Adipose tissue (tissue), 3 donors: ENCODE measurements around the gene ZNF611. TPM values are rescaled to one million over a fixed set of nuclear protein-coding genes. Genes with fewer than 3 reads are reported as not detected.

ENCODE experiments used
- H3K27ac ChIP-seq: one replicate; pipeline ENCODE4 v1.5.1; 2013; ENCODE audit warnings: low read depth, low read length
- WGBS, 3 donors: extraction: QIAGEN DNeasy Blood & Tissue Kit; methylation state at CpG; one replicate each; pipeline ENCODE4 v1.1.7; 2013; 5-methylcytosine and 5-hydroxymethylcytosine counted together
- polyA plus RNA-seq, 3 donors: library from polyadenylated mRNA; stranded (reverse); fragments of 200-250 nt; gene quantifications; one replicate each; pipeline ENCODE4 v1.2.3, GENCODE V29; 2013
- donor health status: healthy with polysubstance abuse.
- donor health status: Bipolar disorder and iron deficiency.
- donor health status: healthy.

ZNF611 gene
- polyA plus RNA-seq, 3 donors = 1.7 to 5.6 (median 2.7) TPM

DNA sequence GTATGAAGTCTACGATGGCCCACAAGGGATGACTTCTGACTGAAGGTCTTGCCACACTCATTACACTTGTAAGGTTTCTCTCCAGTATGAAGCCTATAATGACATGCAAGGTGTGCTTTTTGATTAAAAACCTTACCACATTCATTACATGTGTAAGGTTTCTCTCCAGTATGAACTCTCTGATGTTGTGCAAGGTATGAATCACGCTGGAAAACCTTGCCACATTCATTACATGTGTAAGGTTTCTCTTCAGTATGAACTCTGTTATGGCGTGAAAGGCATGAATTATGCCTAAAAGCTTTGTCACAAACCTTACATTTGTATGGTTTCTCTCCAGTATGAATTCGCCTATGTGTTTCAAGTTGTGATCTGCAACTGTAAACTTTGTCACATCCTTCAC is 81.7 kb downstream of the ZNF611 start:
- 95 to 98% (median 96%) methylated on average over 4 of the region's 4 CpGs for WGBS, 3 donors

More for the DNA sequence above, 81.7 kb downstream of the ZNF611 start:
- H3K27ac ChIP-seq = no peak overlapping the region

Other genes with a start within 250 kb of the ZNF611 start
- gene ZNF808, start 207.4 kb downstream of the ZNF611 start, polyA plus RNA-seq = 1 to 10 TPM; 1.8 to 2.6 (median 2.5) TPM
- gene ZNF701, start 164.8 kb downstream of the ZNF611 start, polyA plus RNA-seq = 1 to 10 TPM; 2.5 to 9.0 (median 2.9) TPM
- gene ZNF83, start 96.7 kb downstream of the ZNF611 start, polyA plus RNA-seq = 10 to 100 TPM; 16.2 to 39.8 (median 22.6) TPM
- gene ZNF600, start 51.7 kb upstream of the ZNF611 start, polyA plus RNA-seq = 1 to 10 TPM; 3.1 to 7.4 (median 6.3) TPM
- gene ZNF28, start 86.6 kb upstream of the ZNF611 start, polyA plus RNA-seq = 1 to 10 TPM; 3.1 to 4.3 (median 3.6) TPM
- 1 to 10 TPM; 5.5 to 6.0 (median 5.8) TPM for gene ZNF468, start 122.6 kb upstream of the ZNF611 start, polyA plus RNA-seq
- 1 to 10 TPM; 3.7 to 4.8 (median 4.4) TPM for gene ZNF320, start 162.6 kb upstream of the ZNF611 start, polyA plus RNA-seq
- gene ZNF888, start 188.4 kb upstream of the ZNF611 start, polyA plus RNA-seq = 1 to 10 TPM; 1.0 to 2.8 (median 1.1) TPM
- gene ZNF816, start 227.8 kb upstream of the ZNF611 start, polyA plus RNA-seq = 1 to 10 TPM; 2.0 to 3.3 (median 3.3) TPM